ENCODE data around the gene MFGE8.

MFGE8 gene

DNA sequence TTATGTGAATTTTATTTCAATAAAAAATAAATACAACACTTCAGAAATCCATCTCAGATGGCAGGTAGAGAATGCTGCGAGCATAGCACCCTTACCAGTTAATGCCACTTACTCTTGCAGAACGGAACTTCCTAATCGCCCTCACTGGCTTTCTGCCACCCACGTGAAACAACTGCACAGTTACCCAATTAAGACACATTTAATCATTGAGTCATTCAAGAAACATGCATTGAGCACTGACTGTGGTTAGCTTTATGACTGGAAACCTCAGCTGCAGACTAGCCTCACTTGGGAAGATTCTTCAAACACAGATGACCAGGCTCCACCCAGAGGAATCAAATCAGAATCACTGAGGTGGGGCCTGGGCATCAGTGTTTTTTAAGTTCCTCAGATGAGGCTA is 5.6 kb upstream of the MFGE8 start:
- no peak for DNase-seq

DNA sequence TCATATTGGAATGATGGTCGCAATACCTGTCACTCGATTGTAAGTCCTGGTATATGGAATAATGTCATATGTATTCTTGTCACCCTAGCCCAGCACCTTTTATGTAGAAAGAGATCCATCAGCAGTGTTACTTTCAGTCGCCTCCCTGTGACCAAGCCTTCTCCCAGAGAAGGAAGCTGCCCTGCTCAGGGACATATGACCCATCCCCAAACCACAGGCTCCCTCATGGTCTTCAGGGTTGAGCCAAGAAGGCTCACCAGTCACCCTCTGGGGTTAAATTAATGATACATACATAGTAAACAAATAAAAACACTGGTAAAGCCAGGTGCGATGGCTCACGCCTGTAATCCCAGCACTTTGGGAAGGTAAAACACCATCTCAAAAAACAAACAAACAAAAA is 4.6 kb upstream of the MFGE8 start:
- no peak for DNase-seq

DNA sequence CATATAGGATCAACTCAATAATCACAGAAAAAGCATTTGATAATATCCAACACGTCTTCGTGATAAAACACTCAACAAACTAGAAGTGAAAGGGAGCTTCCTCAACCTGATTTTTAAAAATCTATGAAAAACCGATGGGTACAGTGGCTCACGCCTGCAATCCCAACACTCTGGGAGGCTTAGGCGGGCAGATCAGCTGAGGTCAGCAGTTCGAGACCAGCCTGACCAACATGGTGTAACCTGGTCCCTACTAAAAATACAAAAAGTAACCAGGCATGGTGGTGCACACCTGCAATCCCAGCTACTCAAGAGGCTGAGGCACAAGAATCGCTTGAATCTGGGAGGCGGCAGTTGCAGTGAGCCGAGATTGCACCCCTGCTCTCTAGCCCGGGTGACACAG is 2.2 kb upstream of the MFGE8 start:
- no peak for DNase-seq

DNA sequence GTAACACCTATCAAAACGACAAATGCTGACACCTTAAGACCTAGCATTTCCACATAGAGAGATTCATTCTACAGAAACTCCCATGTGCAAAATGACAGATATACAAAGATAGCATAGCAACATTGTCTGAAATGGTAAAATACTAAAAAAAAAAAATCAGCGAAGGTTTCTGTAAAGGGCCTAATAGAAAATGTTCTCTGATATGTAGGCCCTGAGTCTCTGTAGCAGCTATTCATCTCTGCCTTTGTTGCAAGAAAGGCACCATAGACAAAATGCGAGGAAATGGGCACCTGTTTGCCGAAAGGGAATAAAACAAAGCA is 631 bp upstream of the MFGE8 start:
- DNase-seq: no peak

DNA sequence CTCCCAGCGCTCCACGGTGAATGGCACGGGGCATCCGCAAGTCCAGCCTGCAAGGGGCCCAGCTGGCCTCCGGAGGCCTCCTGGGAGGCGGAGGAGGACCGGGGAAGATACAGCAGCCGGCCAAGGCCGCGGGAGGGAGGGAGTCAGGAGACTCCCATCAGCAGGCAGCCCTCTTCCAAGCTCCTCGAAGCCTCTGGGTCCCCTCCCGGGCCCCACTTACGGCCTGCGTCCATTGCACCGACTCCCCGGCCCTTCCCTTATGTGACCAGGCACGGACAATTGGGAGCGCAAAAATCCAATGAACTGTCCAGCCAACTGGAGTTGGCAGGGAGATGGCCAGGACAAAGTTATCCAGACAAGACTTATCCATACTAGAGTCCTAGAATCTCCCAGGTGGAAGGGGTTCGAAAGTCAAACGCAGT is 668 bp downstream of the MFGE8 start:
- DNase-seq: peak in 2 of 14 donors; percentile 32 to 42

DNA sequence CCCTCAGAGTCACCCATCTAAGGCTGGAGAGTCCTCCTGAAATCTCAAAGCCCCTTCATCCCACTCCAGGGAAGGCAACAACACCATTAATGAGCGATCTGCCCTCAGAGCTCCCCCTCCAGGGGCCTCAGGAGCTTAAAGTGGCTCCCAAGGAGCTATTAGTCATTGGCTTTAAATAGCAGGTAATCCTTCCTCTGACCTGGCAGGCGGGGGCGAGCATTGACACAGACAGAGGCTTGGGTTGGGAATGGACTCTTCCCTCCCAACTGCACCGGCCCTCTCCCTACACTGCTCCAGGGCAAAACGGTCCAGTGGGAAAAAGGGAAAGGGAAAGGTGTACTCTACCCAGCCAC is 1.4 kb downstream of the MFGE8 start:
- DNase-seq: no peak

DNA sequence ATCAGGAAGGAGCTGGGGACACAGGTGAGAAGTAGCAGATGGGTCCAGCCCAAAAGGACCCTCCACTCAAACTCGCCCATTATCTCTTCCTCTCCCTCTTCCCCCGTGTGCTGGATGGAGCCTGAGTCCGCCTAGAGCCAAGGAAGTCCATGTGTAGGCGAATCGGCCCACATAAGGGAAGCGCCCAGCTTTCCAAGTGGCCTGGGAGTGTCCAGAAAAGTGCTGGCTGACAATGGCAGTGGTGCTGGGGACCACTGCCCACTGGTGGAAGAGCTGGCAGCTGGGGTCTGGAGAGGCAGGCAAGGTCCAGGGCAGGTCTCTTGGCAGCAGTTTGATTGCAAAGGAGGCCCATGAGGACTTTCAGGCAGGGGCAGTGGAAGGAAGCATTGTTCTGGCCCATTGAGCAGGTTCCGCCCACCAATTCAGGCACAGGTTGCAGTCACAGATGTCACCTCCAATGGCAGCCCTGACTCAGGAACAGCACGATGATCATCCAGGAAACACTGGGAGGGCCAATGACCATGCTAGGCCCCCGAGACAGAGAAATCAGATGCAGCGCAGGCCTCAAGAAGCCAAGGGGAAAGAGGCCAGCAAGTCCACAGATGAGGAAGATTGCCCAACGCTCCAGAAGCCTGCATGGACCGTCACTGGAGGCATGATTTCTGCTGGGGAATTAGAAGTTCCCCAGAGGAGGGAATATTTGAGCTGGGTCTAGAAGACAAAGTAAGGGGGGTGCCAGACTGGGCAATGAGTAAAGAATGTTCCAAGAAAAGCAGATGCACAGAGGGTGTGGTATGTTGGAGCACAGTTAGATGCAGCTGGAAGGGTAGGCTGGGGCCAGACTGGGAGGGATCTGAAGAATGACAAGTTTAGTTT is 3.0 kb downstream of the MFGE8 start:
- DNase-seq: no peak

DNA sequence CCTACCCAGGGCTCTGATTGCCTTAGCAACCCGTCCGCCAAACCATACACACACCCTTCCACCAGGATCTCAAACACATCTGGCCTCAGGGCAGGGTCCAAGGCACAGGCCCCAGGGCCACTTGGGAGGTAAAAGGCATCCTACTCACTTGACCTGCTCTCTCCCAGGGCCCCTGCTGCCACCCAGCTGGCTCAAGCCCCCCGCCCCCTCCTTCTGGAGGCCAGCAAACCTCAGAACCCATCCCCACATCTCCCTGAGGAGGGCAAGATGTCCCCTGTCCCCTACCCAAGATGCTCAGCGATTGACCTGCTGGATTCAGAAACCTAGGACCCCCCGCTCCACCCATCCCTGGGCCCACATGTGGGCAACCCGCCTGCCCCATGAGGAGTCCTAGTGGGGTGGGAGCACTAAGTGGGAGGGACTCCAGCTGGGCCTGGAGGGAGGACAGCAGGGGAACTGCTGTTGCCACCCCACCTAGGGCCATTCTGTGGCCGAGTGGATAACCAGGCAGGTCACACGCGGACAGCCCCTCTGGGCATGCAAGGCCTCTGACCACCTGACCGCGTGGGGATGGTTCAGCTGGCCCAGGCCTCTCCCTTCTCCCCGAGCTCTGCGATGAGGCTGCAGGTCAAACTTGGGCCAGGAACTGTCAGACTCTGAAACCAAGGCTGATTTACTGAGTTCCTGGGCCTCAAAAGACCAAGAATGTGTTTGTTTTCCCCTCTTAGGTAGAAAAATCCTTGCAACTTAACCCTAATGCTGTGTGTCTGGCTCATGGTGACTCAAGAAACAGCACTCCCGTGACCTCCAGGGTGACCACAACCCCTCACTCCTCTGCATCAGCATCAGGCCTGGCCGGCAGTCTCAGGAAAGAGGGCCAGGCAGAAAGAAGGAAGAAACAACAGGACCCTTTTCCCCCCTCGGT is 4.2 kb downstream of the MFGE8 start:
- DNase-seq: no peak

DNA sequence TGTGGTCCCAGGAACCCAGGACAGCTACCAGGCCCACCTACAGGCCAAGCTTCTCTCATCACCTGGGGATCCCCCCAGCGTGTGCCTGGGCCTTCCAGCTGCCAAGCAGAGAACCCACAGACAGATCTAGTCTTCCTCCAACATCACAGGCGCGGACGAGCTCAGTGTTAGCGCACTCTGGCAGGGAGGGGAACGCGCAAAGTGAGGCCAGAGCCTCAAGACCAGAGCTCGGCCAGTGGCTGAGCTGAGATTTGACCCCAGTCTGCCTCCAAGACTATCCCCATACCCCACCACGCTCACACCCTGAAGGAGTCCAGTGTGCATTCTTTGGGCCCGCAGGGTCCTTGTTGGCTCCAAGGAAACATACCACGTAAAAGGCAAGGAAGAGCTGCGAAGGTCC is 5.1 kb downstream of the MFGE8 start:
- no peak for DNase-seq

DNA sequence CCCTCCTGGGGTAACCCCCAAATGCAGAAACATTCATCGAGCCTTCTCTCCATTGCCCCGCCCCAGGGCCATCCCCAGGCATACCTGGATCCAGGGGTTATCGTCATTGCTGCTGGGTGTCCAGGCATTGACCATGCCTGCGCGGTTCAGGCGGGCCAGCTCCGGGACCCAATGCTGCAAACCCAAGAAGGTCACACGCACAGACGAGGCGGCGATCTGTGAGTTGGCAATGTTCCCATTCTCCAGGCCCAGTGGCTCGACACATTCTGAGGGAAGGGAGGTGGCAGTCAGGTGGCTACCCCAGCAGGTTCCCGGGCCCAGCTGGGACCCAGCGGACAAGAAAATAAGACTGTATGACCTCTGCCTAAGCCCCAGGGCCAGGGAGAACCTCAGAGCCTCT is 6.1 kb downstream of the MFGE8 start:
- no peak for DNase-seq

DNA sequence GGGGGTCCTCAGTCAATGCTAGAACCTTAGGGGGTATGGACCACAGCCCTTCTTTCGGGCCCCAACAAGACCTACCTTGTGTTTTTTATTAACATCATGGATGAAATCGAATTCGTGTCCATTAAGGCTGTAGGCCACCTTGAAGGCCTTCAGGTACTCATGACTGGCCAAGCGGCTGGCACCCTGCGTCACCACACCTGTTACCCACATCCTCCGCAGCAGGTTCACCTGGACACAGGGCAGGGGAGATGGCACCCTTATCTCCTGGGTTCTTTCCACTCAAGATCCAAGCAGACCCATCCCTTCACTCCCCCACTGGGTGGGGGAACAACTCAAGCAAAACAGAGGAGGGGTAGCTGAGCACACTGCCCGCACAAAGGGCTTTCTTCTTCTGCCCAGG is 6.6 kb downstream of the MFGE8 start:
- no peak for DNase-seq

DNA sequence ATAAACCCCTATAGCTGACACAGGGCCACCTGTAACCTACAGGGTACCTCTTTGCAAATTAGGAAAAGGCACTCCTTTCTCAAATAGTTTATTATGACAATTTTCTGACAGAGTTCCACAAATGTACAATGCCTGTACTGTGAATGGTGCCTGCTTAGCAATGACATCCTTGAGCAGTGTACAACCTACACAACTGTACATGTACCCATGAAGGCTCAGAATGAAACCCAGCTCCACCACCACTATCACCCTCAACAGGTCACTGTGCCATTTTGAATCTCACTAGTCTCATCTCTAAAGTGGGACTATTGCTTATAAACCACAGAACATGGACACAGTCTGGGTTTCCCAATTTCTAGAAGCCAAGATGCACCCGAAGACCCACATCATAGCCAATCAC is 7.0 kb downstream of the MFGE8 start:
- DNase-seq: no peak

DNA sequence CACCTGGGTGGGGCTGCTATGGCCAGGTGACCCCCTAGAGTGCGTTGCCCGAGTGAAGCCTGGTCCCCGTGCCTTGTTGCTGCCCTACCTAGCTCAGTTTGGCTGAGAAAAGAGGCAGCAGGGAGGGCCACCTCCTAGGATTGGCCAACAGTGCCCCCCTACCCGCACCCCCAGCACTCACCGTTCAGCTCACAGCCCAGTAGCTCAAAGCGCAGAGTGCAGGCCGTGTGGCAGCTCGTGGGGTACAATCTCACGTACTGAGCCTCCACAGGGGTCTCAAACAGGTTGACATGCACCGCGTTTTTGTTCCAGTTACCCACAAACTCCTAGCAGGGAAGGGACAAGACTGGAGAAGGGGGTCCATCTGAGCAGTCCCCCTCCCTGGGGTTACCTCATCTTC is 7.6 kb downstream of the MFGE8 start:
- DNase-seq: no peak

DNA sequence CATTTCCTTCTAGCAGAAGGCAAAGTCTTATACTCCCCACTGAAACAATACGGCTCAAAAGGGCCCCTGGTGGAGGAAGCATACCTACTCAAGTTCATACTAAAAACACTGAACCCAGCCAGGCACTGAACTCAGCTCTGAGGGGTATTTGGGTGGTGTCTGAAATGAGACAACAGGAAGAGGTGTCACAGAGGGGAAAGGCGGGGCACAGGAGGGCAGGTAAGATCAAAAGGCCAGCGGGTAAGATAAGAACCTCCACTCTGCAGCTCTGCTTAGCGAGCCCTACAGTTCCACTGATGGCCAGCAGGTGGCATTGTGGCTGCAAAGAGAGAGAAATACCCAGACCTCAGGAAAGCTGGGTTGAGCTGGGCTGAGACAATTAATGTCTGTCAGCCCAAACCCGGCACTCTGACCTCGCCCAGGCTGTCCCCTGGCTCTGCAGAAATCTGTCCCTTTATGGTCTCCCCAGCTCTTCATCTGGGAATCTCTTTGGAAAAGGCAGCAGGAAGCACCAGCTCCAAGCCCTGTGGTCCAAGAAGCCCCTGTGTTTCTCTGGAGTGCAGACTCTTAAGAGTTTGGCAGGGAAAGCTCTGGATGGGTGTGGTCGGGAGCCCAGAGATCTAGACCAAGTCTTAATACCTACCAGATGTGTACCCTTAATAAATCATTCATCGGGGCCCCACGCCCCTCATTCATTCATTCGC is 8.4 kb downstream of the MFGE8 start:
- DNase-seq: peak; percentile 12 to 66 (median 52)

DNA sequence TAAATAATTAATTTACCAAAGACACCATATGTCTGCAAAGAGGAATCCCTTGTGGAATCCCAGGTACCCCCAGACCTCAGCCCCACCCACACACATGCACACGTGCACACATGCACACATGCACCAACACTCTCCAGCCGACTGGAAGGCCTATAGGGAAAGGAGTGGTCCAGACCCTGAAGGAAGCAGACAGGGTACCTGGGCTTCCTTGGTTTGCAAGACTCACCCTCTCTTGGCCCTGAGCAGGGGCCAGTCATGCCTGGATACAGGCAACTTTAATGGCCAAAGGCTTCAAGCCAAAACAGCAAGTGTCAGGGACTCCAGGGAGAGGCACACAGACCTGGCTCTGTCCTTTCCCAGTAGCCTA is 8.9 kb downstream of the MFGE8 start:
- no peak for DNase-seq

DNA sequence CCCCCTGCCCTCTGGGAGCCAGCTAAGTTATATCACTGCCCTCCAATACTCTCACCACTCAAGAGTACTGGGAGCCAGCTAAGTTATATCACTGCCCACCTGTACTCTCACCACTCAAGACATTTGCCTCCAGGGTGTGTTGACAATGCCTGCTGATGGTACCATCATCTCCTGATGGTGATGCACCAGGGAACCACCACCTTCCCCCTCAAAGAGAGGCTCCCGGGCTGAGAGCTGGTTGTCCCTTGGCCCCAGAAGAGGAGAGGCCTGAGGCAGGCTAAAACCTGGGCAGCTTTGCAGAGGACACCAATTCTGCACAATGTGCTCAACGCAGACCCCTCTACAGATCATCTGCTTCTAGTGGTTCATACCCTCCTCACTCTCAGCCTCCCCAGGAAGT is 10.3 kb downstream of the MFGE8 start:
- no peak for DNase-seq

DNA sequence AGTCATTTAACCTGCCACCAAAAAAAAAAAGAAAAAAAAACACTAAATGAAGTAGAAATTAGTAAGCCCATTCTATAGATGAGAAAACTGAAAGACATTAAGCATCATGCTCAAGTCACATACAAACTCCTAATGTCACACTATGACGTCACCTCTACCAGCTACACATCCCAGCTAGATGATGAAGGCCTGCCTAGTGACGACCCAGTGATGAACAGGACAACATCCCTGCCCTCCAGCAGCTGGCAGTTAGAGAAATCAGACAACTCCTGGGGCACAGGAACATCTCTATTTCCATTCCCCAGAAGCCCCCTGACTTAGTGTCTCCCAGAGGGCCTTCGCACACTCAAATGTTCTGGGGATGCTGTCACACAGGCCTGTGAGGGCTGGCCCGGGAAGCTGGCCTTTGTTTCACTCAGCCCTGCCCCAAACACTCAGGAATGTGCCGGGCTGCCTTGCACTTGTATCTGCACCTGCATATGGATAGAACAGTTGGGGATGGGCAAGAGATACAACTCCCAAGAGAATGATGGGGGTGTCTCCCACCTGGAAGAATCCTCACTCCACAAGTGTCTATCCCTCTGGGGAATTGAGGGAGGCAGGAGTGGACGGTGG is 10.9 kb downstream of the MFGE8 start:
- DNase-seq: no peak

DNA sequence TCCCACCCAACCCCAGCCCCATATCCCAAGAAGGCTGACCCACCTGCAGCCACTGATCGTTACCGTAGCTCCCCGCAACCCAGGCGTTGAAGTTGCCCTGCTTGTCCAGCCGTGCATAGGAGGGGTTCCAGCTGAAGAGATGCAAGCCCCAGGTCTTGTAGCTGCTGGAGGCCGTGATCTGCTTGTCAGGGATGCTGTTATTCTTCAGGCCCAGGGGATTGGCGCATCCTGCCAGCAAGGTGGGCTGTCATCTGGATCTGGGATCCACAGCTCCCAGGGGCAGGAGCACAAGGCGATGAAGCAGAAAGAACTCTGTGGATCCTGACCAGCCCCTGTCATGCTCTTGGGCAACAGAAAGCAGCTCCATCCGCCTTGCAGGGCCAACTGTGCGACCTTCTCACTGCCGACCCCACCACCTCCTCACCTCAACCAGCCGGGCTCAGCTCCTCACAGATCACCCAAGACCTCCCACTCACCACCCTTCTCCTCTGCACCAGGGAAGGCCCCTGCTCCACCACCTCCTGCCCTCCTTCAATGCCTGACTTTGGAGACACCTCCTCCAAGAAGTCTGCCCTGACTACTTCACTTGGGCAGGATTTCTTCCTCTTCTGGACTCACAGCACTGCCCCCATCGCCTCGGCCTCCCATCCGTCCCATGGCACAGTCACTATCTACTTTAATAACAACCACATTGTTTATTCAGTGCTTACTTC is 11.5 kb downstream of the MFGE8 start:
- DNase-seq: no peak

DNA sequence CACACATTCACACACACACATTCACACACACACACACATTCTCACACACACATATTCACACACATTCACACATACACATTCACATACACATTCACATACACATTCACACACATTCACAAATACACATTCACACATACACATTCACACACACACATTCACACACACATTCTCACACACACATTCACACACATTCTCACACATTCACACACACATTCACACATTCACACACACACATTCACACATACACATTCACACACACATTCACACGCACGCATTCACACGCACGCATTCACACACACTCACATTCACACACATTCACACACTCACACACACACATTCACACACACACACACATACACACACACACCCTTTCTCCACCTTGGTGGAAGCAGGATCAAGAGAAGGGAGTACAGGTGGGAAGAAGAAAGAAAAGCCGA is 12.2 kb downstream of the MFGE8 start:
- no peak for DNase-seq

DNA sequence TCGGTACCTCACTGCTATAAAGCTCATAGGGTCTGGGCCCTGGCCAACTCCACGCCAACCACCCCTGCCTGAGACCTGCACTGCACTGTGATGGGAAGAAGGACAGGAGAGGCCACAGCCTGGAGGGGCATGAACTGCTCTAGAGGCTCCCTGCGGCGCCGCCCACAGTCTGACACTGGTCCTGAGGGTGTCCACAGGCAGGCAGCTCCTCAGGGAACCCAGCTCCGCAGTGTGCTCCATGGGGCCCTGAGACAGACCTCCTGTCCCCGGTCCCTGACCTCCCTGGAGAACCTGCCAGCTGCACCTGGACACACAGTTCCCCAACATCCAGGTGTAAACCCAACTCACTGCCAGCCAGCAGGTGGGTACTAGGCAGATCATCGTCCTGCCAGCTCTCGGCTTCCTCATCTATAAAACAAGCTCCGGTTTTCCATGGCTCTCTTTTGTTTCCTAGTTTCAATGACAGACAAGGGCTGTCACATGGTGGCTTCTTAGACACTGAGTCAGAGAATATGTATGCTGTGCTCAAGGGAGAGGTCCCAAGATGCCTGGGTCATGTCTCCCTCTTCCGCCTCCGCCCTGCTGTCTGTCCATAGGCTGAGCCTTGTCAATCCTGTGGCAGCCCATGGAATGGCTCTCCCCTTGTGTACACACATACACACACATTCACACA is 12.7 kb downstream of the MFGE8 start:
- DNase-seq: no peak

DNA sequence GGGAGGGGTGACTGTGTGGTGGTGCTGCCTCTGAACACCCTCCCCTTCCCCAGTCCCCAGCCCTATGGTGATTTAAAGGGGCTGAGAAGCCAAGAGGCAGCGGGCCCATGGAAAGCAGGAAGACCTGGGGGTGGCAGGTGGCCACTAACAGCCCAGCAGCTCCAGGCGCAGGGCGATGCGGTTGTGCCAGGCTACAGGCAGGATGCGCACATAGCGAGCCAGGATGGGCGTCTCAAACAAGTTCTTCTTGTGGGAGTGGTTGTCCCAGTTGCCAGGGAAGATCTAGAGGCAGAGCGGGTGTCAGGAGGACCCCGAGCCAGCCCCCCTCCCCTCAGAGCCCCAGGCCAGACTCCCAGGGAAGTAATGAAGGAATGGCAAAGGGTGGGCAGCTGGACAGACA is 13.9 kb downstream of the MFGE8 start:
- DNase-seq: no peak

DNA sequence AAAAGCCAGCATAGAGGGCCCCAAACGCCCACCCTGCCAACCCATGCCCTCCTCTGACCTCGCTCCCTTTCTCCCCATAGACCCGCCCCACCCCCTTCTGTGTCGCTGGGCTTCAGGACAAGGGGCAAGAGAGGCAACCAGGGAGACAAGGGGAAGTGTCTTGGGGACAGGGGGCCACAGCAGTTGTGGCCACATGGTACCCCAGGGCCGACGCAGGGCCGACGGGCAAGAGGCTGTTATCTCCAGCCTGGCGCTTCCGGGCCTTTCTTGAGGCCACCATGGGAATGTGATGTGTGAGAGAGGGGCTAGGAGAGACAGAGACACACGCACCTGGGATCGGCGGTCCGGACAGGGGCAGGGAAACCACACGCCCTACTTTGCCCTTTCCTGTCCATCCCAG is 14.4 kb downstream of the MFGE8 start:
- DNase-seq: no peak

Data from C1 segment of cervical spinal cord (tissue), 14 donors.